SK-N-SH treated with all-trans-retinoic acid at 6 μM for 48 hours (cell line): ENCODE measurements around the gene CDPF1.

ENCODE experiments used
- ARNTL ChIP-seq: fragments of 450-650 bp; formaldehyde crosslinking; IDR thresholded peaks from 2 replicates; pipeline ENCODE4 v1.5.0; 2020; ENCODE audit warnings: low read depth, mild to moderate bottlenecking, moderate library complexity, borderline replicate concordance
- GLIS3 ChIP-seq: fragments of 250-450 bp; sonication (Bioruptor Pico); IDR thresholded peaks from 2 replicates; pipeline ENCODE4 v1.5.0; 2020; ENCODE audit warnings: mild to moderate bottlenecking, moderate library complexity
- ISL1 ChIP-seq: fragments of 250-450 bp; sonication (Bioruptor Pico); IDR thresholded peaks from 2 replicates; pipeline ENCODE4 v2.1.2; 2022; ENCODE audit warnings: mild to moderate bottlenecking, moderate library complexity
- ZNF8 ChIP-seq: fragments of 450-650 bp; formaldehyde crosslinking; IDR thresholded peaks from 2 replicates; pipeline ENCODE4 v1.5.0; 2020; ENCODE audit warnings: mild to moderate bottlenecking, moderate library complexity
- TF ChIP-seq, protein P1 (sequence below): fragments of 250-450 bp; sonication (Bioruptor Pico); IDR thresholded peaks from 2 replicates; pipeline ENCODE4 v1.5.1; 2020; ENCODE audit warnings: low read depth, mild to moderate bottlenecking, moderate library complexity

DNA sequence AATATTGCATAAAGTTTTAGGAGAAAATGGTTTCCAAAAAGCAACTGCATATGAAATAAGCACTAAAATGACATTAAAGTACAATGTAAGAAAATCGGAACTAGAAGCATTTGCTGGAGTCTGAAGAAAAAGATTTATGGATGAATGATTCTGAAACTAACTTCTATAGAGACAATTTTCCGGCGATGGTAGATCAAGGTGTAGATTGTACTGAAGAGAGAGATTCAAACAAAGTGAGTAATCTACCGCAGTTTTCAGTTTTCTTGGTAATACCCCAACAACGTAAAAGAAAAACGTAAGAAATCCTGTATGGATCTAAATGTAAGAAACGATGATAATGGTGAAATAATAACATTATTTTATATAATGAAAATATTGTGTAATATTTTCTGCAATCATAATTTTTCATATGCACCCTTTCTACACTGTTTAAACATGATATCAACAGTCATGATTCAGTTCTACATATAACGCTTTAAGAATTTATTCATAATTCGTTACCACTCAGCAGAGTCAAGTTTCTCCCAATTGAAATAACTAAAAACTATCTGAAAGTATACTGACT, 1.8 kb upstream of the CDPF1 start:
- TF ChIP-seq GLIS3 (CRISPR knock-in tag) (no peak), ARNTL (no peak), ZNF8 (no peak), ISL1 (no peak)
- TF ChIP-seq, protein P1, sequence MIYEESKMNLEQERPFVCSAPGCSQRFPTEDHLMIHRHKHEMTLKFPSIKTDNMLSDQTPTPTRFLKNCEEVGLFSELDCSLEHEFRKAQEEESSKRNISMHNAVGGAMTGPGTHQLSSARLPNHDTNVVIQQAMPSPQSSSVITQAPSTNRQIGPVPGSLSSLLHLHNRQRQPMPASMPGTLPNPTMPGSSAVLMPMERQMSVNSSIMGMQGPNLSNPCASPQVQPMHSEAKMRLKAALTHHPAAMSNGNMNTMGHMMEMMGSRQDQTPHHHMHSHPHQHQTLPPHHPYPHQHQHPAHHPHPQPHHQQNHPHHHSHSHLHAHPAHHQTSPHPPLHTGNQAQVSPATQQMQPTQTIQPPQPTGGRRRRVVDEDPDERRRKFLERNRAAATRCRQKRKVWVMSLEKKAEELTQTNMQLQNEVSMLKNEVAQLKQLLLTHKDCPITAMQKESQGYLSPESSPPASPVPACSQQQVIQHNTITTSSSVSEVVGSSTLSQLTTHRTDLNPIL, result no peak
